IPS DF 19.7 (cell line): ENCODE measurements around the gene LIPM.

Source experiments
- DNase-seq: peaks from one replicate; pipeline ENCODE4 v3.0.0-alpha.2; 2013; ENCODE audit warnings: low read depth, low spot score

The LIPM gene

GRCh38 chr10:88802523-88803285 lies at the start of gene LIPM:
Gene LIPM (plus strand): TSS chr10:88802730. CDS start chr10:88802897, 167 bp downstream.
- DNase-seq, result no peak

DNA sequence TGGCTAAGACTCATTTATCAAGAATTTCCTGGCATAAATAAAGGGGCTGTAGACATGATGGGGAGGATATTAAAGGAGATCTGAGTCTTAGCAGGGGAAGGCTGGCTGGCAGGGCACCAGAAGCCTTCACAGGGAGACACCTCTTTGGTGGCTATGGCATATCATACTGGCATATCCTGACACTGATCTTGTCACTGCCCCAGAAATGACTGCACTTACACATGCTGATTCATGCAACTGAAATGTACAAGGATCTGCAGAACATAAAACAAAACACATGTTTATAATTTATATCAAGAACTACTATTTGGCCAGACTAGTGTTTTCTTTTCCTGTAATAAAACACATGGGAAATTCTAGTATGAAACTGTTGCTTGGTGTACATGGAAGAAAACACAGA lies 48.2 kb upstream of the LIPM start:
- no peak for DNase-seq

DNA sequence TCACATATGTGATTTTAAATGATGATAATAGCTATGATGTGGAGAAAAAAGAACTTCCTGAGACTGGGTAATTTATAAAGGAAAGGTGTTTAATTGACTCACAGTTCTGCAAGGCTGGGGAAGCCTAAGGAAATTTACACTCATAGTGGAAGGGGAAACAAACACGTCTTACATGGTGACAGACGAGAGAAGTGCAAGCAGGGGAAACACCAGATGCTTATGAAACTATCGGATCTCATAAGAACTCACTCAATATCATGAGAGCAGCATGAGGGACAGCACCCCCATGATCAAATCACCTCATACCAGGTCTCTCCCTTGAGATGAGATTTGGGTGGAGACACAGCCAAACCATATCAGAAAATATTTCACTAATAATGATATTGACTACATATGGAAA lies 46.8 kb upstream of the LIPM start:
- no peak for DNase-seq

DNA sequence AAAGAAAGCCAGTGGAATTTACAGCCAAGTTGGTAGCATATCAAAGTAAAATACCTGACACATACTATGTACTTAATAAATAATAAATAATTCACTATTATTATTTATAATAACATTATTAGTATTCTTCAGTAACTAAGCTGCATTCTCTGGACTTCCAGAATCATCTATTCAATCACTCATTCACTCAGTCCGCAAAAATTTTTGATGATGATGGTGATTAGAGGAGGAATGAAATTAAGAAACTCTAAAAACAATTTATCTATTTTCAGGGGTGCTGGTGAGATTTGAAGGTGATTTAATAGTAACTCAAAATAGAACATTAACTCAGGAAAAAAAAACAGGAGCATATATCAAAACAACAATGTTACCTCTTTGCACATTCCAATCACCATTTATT lies 45.9 kb upstream of the LIPM start:
- DNase-seq, result no peak

DNA sequence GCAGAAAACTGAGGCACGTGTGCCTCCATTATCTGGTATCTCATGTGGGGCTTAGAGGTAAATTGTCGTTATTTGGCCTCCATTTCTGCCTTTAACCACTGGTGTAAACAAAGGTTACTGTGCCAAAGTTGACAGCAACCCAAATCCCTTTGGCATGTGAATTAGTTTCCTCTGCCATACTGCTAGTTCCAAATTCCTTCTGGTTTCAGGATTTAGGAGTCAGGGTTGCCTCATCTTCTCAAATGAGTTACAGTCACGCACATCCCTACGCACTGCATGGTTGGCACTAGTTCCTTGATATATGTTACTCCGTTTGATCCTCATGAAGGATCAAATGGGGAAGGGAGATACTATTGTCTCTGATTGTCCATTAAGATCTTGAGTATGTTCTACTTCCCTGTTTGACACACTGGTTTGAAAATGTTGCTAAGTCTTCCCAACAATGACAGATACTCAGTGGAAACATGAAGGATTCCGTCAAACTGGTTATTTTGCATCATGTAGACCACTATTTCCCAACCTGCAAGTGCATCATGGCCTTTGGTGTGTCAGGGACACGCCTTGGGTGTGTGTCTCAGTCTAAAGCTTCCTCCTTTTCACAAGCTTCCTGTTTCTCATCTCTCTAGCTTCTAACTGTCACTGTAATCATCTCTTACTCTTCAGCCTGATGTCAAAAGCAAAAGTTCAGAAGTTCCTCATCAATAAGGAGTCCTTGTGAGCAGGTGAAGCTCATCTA lies 43.0 kb upstream of the LIPM start, which contains the start of gene LIPN:
TSS of gene LIPN (plus strand) at position 655 of the 736 bp plus-strand sequence. CDS start 1,386 bp downstream, outside the sequence.
- no peak for DNase-seq

GRCh38 chr10:88762906-88763305 lies 39.6 kb upstream of the LIPM start:
- no peak for DNase-seq

DNA sequence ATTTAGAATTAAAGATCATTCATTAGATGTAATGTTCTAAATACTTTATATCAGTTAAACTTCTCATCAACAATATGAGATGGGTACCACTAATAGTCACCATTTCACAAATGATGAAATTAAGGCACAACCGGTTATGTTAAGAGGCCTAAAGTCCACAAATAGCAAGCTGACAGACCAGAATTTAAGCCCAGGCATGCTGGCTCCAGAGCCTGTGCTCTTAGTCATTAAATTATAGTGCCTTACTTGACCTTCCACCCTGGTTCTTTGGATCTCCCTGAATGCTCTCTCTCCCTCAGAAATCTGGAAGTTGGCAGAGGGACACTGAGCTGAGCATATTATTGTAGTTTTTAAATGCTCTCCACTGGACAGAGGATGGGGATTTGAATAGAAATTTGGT lies 39.1 kb upstream of the LIPM start:
- no peak for DNase-seq

GRCh38 chr10:88764110-88764509 lies 38.4 kb upstream of the LIPM start:
- DNase-seq, result no peak

GRCh38 chr10:88765816-88766215 lies 36.7 kb upstream of the LIPM start:
- no peak for DNase-seq

DNA sequence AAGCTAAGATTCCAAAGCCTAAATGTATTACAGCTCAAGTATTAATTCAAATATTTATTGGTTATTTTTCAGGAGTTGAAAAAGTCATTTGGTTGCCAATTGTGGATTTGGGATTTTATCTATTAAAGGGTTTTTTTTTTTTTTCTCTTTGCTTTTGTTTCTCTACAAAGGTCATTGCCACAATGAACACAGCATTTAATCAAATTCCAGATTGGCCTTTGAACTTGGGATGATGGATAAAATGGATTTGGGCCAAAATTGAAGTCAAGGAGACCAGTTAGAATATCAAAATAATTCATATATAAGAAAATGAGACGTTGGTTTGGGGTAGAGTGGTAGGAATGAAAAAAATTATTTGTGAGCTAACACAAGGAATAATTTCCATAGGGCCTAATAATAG lies 33.1 kb upstream of the LIPM start:
- DNase-seq, result no peak

- DNase-seq, result no peak
Measured at GRCh38 chr10:88781206-88781605, 21.3 kb upstream of the LIPM start.

- DNase-seq, result no peak
Measured at GRCh38 chr10:88782222-88782621, 20.3 kb upstream of the LIPM start.

GRCh38 chr10:88783724-88784123 lies 18.8 kb upstream of the LIPM start:
- no peak for DNase-seq

DNA sequence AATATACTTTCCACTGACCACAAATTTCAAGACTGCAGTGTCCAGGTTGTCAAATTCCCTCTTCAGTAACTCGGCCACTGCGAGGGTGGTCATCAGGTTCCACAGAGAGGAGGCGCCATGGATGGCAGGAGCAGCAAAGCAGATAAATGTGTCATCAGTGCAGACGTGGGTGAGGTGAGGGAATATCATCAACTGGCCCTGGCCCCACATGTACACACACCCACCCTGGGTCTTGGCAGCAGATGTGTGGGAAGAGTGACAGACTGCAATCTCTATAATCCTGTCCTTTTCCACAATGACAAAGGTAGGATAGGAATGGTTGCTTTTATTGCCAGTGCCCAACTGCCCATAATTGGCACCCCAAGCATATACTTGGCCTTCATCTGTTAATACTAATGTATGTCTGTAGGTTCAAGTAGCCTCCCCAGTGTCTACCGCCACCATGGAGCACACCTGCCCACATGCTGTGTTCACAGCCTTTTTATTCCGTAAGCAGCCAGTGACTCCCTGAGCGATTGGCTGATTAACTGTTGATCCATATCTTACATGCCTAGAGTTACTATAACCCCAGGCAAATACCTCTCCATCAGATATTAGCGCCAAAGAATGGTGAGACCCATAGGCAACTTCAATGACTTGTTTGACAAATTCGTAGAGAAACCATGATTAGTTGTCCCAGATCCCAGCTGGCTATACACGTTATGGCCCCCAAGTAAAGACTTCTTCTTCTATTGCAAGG lies 16.3 kb upstream of the LIPM start:
- no peak for DNase-seq

DNA sequence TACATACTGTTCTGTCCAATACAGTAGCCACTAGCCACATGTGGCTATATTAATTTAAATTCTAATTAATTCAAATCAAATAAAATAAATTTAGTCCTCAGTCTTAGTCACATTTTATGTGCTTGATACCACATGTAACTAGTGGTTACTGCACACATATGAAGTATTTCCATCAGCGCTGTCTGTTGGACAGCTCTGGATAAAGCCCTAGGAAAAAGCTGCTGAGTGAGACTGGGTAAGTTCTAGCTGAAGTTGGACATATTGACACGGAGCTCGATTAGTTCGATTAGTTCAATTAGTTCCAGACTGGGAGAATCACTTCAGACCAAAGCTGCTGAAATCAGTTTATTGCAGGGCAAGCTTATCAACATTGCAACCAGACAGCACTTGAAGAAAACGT lies 15.1 kb upstream of the LIPM start:
- DNase-seq, result no peak

- no peak for DNase-seq
Measured at GRCh38 chr10:88788924-88789323, 13.6 kb upstream of the LIPM start.

DNA sequence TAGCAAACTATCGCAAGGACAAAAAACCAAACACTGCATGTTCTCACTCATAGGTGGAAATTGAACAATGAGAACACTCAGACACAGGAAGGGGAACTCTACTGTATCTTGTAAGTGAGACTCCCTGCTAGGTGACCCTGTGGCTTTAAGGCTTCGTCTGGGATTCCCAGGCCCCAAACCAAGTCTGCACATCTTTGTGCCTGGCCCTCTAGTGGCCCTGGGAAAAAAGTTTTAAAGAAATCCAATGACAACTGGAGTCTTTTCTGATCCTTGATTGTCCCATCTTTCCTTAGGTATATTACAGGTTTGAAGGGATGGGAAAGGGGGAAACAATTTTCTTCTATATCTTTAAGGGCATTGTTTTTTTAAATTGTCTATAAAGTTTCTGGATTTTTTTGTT lies 10.6 kb upstream of the LIPM start:
- DNase-seq, result peak; percentile 47

DNA sequence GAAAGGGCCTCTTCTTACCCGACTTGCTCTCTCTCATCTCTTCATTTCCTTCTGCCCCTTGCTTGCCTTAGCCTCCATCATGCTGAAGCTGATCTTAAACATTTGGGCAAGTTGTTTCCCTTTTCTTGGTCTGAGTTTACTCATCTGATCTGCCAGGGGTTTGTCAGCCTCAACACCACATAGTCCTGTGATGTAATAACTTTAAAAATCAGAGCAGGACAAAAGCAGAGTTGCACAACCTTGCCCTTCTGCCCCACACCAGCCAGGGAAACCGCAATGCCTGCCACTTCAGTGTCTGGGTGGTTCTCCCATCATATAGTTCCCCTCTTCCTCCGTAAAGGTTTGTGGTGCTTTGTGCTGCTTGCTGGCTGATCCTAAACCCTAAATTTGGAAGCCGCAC lies 9.9 kb upstream of the LIPM start:
- DNase-seq, result no peak

- no peak for DNase-seq
Measured at GRCh38 chr10:88793712-88794299, 8.7 kb upstream of the LIPM start.

DNA sequence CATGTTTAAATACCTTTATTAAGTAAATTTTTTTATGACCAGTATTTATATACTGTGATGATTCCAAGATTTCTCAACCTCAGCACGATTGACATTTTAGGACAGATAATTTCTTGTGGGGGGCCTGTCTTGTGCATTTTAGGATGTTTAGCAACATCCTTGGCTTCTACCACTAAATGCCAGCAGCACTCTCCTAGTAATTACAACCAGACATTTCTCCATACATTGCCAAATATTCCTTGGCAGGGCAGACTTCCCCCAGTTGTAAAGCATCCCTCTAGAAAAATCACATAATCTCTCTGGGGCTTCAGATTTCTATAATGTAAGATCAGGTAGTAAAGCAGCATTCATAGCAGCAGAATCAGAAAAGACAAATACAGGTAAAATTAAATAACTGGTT lies 7.8 kb upstream of the LIPM start:
- no peak for DNase-seq

- DNase-seq, result no peak
Measured at GRCh38 chr10:88800152-88801125, 2.1 kb upstream of the LIPM start.
